Liver (tissue), 9 donors: ENCODE measurements around the gene OLA1. TPM values are rescaled to one million over a fixed set of nuclear protein-coding genes. Genes with fewer than 3 reads are reported as not detected.

Experiments used
- DNase-seq: peaks from one replicate; pipeline ENCODE4 v3.0.0-alpha.2; 2017; ENCODE audit warnings: low spot score
- H3K27ac ChIP-seq, 2 donors: one replicate each; pipeline ENCODE4 v1.7.0; 2013; ENCODE audit warnings: inconsistent platforms in 2 of 2, low read length in 2 of 2, control low read depth in 1 of 2, low read depth in 1 of 2, mild to moderate bottlenecking in 1 of 2
- H3K27me3 ChIP-seq, 4 donors: one replicate each; pipeline versions ENCODE4 v1.6.1 to v1.7.0; 2013; ENCODE audit warnings: low read length in 3 of 4, inconsistent platforms in 1 of 4, mild to moderate bottlenecking in 1 of 4, moderate library complexity in 1 of 4; ENCODE audit not compliant: control insufficient read depth in 4 of 4, insufficient read depth in 4 of 4
- H3K36me3 ChIP-seq, 4 donors: one replicate each; pipeline versions ENCODE4 v1.6.1 to v1.7.0; 2013; ENCODE audit warnings: low read length in 3 of 4, mild to moderate bottlenecking in 3 of 4, low read depth in 1 of 4, moderate library complexity in 1 of 4; ENCODE audit not compliant: control insufficient read depth in 4 of 4, insufficient read depth in 3 of 4
- H3K4me1 ChIP-seq, 4 donors: one replicate each; pipeline versions ENCODE4 v1.6.1 to v1.7.0; 2013; ENCODE audit warnings: low read length in 3 of 4, mild to moderate bottlenecking in 3 of 4, moderate library complexity in 1 of 4; ENCODE audit not compliant: control insufficient read depth in 4 of 4, insufficient read depth in 4 of 4
- H3K4me3 ChIP-seq, 3 donors: one replicate each; pipeline versions ENCODE4 v1.6.1 to v1.7.0; 2013; ENCODE audit warnings: low read length in 3 of 3, control low read depth in 1 of 3, low read depth in 1 of 3, mild to moderate bottlenecking in 1 of 3
- H3K9ac ChIP-seq, 2 donors: one replicate each; pipeline ENCODE4 v1.7.0; 2013; ENCODE audit warnings: low read length in 2 of 2, mild to moderate bottlenecking in 2 of 2, moderate library complexity in 2 of 2, control low read depth in 1 of 2, low read depth in 1 of 2
- H3K9me3 ChIP-seq, 4 donors: one replicate each; pipeline versions ENCODE4 v1.6.1 to v1.7.0; 2013; ENCODE audit warnings: low read length in 3 of 4; ENCODE audit not compliant: control insufficient read depth in 4 of 4
- CTCF ChIP-seq: fragments of 150-350 bp; IDR thresholded peaks from 2 replicates; pipeline ENCODE4 v1.5.1; 2017; ENCODE audit warnings: improper control_type of control experiment, low read depth, low read length; ENCODE audit not compliant: missing input control
- EGR1 ChIP-seq, 2 donors: IDR thresholded peaks; 2 replicates each; pipeline ENCODE4 v1.6.1; 2016 to 2018; ENCODE audit warnings: antibody characterized with exemption in 2 of 2, low read depth in 2 of 2
- FOXA1 ChIP-seq: IDR thresholded peaks from 2 replicates; pipeline ENCODE4 v1.6.1; 2016; ENCODE audit warnings: antibody characterized with exemption
- FOXA2 ChIP-seq: IDR thresholded peaks from 2 replicates; pipeline ENCODE4 v1.6.1; 2016; ENCODE audit warnings: antibody characterized with exemption
- GABPA ChIP-seq, 2 donors: IDR thresholded peaks in 1 of 2; conservative IDR thresholded peaks in 1 of 2; 2 replicates each; pipeline ENCODE4 v1.6.1; 2016; ENCODE audit warnings: antibody characterized with exemption in 2 of 2, mild to moderate bottlenecking in 1 of 2, moderate library complexity in 1 of 2
- HNF4A ChIP-seq, 2 donors: conservative IDR thresholded peaks; 2 replicates each; pipeline ENCODE4 v1.6.1; 2016; ENCODE audit warnings: antibody characterized with exemption in 2 of 2, mild to moderate bottlenecking in 2 of 2
- HNF4G ChIP-seq: IDR thresholded peaks from 2 replicates; pipeline ENCODE4 v1.6.1; 2016; ENCODE audit warnings: antibody characterized with exemption
- JUND ChIP-seq, 2 donors: IDR thresholded peaks; 2 replicates each; pipeline ENCODE4 v1.6.1; 2016; ENCODE audit warnings: antibody characterized with exemption in 2 of 2
- NR2F2 ChIP-seq: IDR thresholded peaks from 2 replicates; pipeline ENCODE4 v1.6.1; 2016; ENCODE audit warnings: antibody characterized with exemption
- RAD21 ChIP-seq, 2 donors: IDR thresholded peaks; 2 replicates each; pipeline ENCODE4 v1.6.1; 2016; ENCODE audit warnings: antibody characterized with exemption in 2 of 2, mild to moderate bottlenecking in 2 of 2
- RXRA ChIP-seq, 2 donors: IDR thresholded peaks; 2 replicates each; pipeline ENCODE4 v1.6.1; 2017 to 2018; ENCODE audit warnings: antibody characterized with exemption in 2 of 2, mild to moderate bottlenecking in 1 of 2
- SP1 ChIP-seq: IDR thresholded peaks from 2 replicates; pipeline ENCODE4 v1.6.1; 2018; ENCODE audit warnings: antibody characterized with exemption, mild to moderate bottlenecking
- TAF1 ChIP-seq: conservative IDR thresholded peaks from 2 replicates; pipeline ENCODE4 v1.6.1; 2016; ENCODE audit warnings: antibody characterized with exemption, mild to moderate bottlenecking
- YY1 ChIP-seq: IDR thresholded peaks from 2 replicates; pipeline ENCODE4 v1.6.1; 2016; ENCODE audit warnings: antibody characterized with exemption, mild to moderate bottlenecking
- ZBTB33 ChIP-seq: IDR thresholded peaks from 2 replicates; pipeline ENCODE4 v1.6.1; 2016; ENCODE audit warnings: antibody characterized with exemption
- WGBS: extraction: QIAGEN DNeasy Blood & Tissue Kit; methylation state at CpG from one replicate; pipeline ENCODE4 v1.1.7; 2013; 5-methylcytosine and 5-hydroxymethylcytosine counted together
- polyA plus RNA-seq, 2 donors: library from polyadenylated mRNA; stranded (reverse) in 1 of 2; unstranded in 1 of 2; fragments of 200-250 nt in 1 of 2; fragments of >200 nt in 1 of 2; fragmentation: Nextera tagmentation in 1 of 2; extraction: Ambion mirVana in 1 of 2; gene quantifications; one replicate each; pipeline versions ENCODE4 v1.2.1 to v1.2.3, GENCODE V29; 2013 to 2015
- total RNA-seq, 2 donors: library from RNA; depleted of rRNA; stranded (reverse); fragments of >200 nt; gene quantifications; one replicate each; pipeline ENCODE4 v1.2.3, GENCODE V29; 2014
- TF ChIP-seq, protein P1 (sequence below): IDR thresholded peaks from 2 replicates; pipeline ENCODE4 v1.6.1; 2016; ENCODE audit warnings: antibody characterized with exemption
- TF ChIP-seq, protein P2 (sequence below): IDR thresholded peaks from 2 replicates; pipeline ENCODE4 v1.6.1; 2016; ENCODE audit warnings: antibody characterized with exemption, mild to moderate bottlenecking
- TF ChIP-seq, protein P3 (sequence below): IDR thresholded peaks from 2 replicates; pipeline ENCODE4 v1.6.1; 2016; ENCODE audit warnings: antibody characterized with exemption
- donor health status: healthy.
- donor health status: healthy.
- donor health status: healthy.
- donor health status: healthy.
- donor health status: healthy.

The OLA1 gene
- total and polyA plus RNA-seq, 4 donors = 23.4 to 38.1 (median 32.3) TPM

DNA sequence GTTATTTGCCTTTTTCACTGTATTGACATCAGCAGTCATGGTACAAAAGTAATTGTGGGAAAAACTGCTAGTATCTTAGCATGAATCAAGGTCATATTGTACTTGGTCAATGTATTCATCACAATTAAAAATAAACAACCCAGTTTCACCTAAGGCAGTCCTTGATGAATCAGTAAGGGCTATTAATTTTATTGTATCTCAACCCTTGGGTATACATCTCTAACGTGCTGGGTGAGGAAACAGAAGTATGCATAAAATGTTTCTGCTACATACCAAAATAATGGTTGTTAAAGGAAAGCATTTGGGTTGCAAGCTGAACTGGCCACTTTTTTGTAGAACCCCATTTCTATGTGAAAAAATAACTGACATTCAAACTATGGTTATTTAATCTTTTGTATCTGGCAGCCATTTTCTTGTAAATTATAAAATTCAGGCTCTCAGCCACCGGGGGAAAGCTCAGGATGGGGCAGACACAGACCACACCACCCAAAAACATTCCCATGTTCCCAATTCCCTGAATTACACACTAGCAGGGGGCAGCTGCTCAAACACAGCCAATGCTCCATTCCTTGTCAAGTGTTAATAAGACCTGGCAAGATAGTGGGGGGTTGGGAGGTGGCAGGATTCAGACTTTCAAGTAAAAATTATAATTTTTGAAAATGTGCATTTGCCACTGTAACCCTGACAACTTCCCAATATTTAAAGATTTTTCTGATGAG is 49.3 kb downstream of the OLA1 start:
- H3K27ac ChIP-seq = no peak overlapping the region
- no peak overlapping the region for H3K9ac ChIP-seq
- H3K27me3 ChIP-seq = no peaks in the 10 kb centered on the region
- no peak for TF ChIP-seq JUND (IDR thresholded peaks at IDR 0.05)
- TF ChIP-seq RXRA (IDR thresholded peaks at IDR 0.05) = no peak
- TF ChIP-seq, protein P1, sequence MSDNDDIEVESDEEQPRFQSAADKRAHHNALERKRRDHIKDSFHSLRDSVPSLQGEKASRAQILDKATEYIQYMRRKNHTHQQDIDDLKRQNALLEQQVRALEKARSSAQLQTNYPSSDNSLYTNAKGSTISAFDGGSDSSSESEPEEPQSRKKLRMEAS = no peak
- TF ChIP-seq FOXA1 = no peak
- no peak for TF ChIP-seq YY1
- no peak for TF ChIP-seq HNF4A (conservative IDR thresholded peaks at IDR 0.05)
- TF ChIP-seq, protein P2, sequence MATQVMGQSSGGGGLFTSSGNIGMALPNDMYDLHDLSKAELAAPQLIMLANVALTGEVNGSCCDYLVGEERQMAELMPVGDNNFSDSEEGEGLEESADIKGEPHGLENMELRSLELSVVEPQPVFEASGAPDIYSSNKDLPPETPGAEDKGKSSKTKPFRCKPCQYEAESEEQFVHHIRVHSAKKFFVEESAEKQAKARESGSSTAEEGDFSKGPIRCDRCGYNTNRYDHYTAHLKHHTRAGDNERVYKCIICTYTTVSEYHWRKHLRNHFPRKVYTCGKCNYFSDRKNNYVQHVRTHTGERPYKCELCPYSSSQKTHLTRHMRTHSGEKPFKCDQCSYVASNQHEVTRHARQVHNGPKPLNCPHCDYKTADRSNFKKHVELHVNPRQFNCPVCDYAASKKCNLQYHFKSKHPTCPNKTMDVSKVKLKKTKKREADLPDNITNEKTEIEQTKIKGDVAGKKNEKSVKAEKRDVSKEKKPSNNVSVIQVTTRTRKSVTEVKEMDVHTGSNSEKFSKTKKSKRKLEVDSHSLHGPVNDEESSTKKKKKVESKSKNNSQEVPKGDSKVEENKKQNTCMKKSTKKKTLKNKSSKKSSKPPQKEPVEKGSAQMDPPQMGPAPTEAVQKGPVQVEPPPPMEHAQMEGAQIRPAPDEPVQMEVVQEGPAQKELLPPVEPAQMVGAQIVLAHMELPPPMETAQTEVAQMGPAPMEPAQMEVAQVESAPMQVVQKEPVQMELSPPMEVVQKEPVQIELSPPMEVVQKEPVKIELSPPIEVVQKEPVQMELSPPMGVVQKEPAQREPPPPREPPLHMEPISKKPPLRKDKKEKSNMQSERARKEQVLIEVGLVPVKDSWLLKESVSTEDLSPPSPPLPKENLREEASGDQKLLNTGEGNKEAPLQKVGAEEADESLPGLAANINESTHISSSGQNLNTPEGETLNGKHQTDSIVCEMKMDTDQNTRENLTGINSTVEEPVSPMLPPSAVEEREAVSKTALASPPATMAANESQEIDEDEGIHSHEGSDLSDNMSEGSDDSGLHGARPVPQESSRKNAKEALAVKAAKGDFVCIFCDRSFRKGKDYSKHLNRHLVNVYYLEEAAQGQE = no peak
- TF ChIP-seq, protein P3, sequence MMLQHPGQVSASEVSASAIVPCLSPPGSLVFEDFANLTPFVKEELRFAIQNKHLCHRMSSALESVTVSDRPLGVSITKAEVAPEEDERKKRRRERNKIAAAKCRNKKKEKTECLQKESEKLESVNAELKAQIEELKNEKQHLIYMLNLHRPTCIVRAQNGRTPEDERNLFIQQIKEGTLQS = no peak
- no peak for TF ChIP-seq GABPA (IDR thresholded peaks at IDR 0.05 in 1 of 2, conservative IDR thresholded peaks at IDR 0.05 in 1 of 2)
- no peak for TF ChIP-seq CTCF
- TF ChIP-seq HNF4G = no peak
- TF ChIP-seq TAF1 = no peak
- TF ChIP-seq FOXA2 = no peak
- TF ChIP-seq NR2F2 = no peak
- no peak for TF ChIP-seq ZBTB33
- no peak for TF ChIP-seq EGR1 (IDR thresholded peaks at IDR 0.05; ENCODE audit: low read depth in 2 of 2)
- no peak for TF ChIP-seq SP1
- TF ChIP-seq RAD21 (IDR thresholded peaks at IDR 0.05) = no peak
- H3K9me3 ChIP-seq = no peaks in the 10 kb centered on the region
- no peaks in the 10 kb centered on the region for H3K36me3 ChIP-seq
- no peak for DNase-seq
- H3K4me1 ChIP-seq = no peaks in the 10 kb centered on the region
- WGBS = 89% methylated on average over 2 of the region's 2 CpGs
- H3K4me3 ChIP-seq = no peak overlapping the region
